Measurements from ENCODE around the gene AGFG1. TPM values are rescaled to one million over a fixed set of nuclear protein-coding genes. Genes with fewer than 3 reads are reported as not detected.

The AGFG1 gene
- total and polyA plus RNA-seq, 3 donors from 2014 or later = 126 to 192 (median 135) TPM

DNA sequence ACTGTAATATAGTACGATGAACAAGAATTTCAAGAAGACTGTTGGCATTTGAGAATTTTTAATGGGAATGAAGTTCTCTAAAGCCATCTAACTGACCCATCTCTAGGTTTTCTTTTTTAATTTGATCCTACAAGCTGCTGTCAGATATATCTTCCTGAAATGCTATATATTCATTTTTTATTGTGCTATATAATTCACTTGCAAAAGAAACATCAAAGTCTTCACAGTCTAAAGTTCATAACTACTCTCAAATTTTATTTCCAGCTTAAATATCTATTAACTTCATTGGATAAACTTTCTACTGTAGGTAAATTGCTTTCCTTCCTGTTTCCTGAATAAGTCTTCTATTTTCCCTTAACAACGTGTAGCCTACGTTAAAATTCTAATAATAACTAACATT, 130.4 kb downstream of the AGFG1 start:
- H3K36me3 ChIP-seq (ENCODE audit: low read depth, missing control alignments) = no peaks in the 10 kb centered on the region
- no peak overlapping the region for H3K4me3 ChIP-seq
- TF ChIP-seq CTCF (IDR thresholded peaks at IDR 0.05) (no peak), POLR2A (IDR thresholded peaks at IDR 0.05) (no peak)
- H3K4me1 ChIP-seq = no peaks in the 10 kb centered on the region
- no peaks in the 10 kb centered on the region for H3K9me3 ChIP-seq
- 67 to 80% methylated on average over 3 of the region's 3 CpGs for WGBS, 2 donors
- no peaks in the 10 kb centered on the region for H3K27me3 ChIP-seq
- H3K27ac ChIP-seq = no peak overlapping the region
- intact Hi-C loops (cut with DNase I; ENCODE audit: low total_unique reads) = no loop called here
- no peak for DNase-seq

DNA sequence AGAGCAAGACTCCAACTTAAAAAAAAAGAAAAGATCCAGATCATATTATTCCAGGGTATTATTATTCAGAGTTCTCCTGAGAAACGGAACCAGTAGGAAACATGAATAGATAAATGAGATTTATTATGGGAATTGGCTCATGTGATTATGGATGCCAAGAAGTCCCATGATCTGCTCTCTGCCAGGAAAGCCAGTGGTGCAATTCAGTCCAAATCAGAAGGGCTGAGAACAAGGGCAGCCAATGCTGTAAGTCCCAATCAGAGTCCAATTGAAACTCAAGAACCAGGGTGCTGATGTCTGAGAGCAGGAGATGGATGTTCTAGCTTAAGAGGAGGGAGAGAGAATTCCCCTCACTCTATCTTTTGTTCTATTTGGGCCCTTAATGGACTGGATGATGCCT, 134.5 kb downstream of the AGFG1 start:
- intact Hi-C loops (cut with DNase I; ENCODE audit: low total_unique reads) = no loop called here
- Histone ChIP-seq H3K36me3 (ENCODE audit: low read depth, missing control alignments) (no peaks in the 10 kb centered on the region), H3K4me3 (no peak overlapping the region), H3K9me3 (no peaks in the 10 kb centered on the region), H3K27ac (no peak overlapping the region), H3K27me3 (no peaks in the 10 kb centered on the region), H3K4me1 (no peaks in the 10 kb centered on the region)
- 84 to 86% methylated on average over 1 of the region's 1 CpG for WGBS, 2 donors
- DNase-seq = no peak
- TF ChIP-seq POLR2A (IDR thresholded peaks at IDR 0.05) (no peak), CTCF (IDR thresholded peaks at IDR 0.05) (no peak)

- no peak for DNase-seq
- H3K36me3 ChIP-seq (ENCODE audit: low read depth, missing control alignments) = no peaks in the 10 kb centered on the region
- no peak overlapping the region for H3K4me3 ChIP-seq
- intact Hi-C loops (cut with DNase I; ENCODE audit: low total_unique reads) = no loop called here
- no peaks in the 10 kb centered on the region for H3K4me1 ChIP-seq
- H3K27me3 ChIP-seq = no peaks in the 10 kb centered on the region
- 56 to 66% methylated on average over 3 of the region's 3 CpGs for WGBS, 2 donors
- no peak overlapping the region for H3K27ac ChIP-seq
- no peaks in the 10 kb centered on the region for H3K9me3 ChIP-seq
- TF ChIP-seq CTCF (IDR thresholded peaks at IDR 0.05) (no peak), POLR2A (IDR thresholded peaks at IDR 0.05) (no peak)
Observed at GRCh38 chr2:227607941-227608340, 136.0 kb downstream of the AGFG1 start.

DNA sequence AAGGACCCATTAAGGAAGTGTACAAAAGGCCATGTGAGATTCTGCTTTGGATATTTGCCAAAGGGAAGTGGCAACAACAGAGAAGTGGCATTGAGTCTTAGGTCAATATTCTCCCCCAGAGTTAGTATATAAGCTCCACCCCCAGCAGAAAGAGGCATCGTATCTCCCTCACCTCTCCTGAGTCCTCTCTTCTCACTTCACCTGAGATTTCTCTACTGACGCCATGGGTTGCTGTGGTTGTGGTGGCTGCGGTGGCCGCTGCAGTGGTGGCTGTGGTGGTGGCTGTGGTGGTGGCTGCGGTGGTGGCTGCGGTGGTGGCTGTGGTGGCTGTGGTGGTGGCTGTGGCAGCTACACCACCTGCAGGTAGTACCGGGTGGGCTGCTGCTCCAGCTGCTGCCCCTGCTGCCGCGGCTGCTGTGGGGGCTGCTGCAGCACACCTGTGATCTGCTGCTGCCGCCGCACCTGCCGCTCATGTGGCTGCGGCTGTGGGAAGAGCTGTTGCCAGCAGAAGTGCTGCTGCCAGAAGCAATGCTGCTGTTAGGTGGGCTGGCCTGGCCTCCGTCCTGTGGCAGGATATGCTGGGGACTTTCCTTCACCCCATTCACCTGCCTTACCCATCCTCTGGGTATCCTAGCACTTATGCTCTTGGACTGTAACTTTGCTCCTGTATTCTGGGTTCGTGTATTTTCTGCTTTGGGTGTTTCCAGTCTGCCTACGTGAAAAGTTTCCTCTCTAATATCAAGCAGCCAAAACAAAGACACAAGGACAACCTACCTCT, 136.8 kb downstream of the AGFG1 start:
- intact Hi-C loops (cut with DNase I; ENCODE audit: low total_unique reads) = no loop called here
- Histone ChIP-seq H3K4me3 (no peak overlapping the region), H3K27ac (no peak overlapping the region), H3K27me3 (no peaks in the 10 kb centered on the region), H3K9me3 (no peaks in the 10 kb centered on the region), H3K4me1 (no peaks in the 10 kb centered on the region), H3K36me3 (ENCODE audit: low read depth, missing control alignments) (no peaks in the 10 kb centered on the region)
- 70 to 79% methylated on average over 9 to 14 of the region's 16 CpGs for WGBS, 2 donors
- TF ChIP-seq POLR2A (IDR thresholded peaks at IDR 0.05) (no peak), CTCF (IDR thresholded peaks at IDR 0.05) (no peak)
- no peak for DNase-seq

GRCh38 chr2:227610123-227610522, 138.2 kb downstream of the AGFG1 start:
- Histone ChIP-seq H3K27ac (no peak overlapping the region), H3K4me1 (no peaks in the 10 kb centered on the region), H3K27me3 (no peaks in the 10 kb centered on the region), H3K9me3 (no peaks in the 10 kb centered on the region), H3K4me3 (no peak overlapping the region), H3K36me3 (ENCODE audit: low read depth, missing control alignments) (no peaks in the 10 kb centered on the region)
- no peak for DNase-seq
- intact Hi-C loops (cut with DNase I; ENCODE audit: low total_unique reads) = no loop called here
- 79 to 89% methylated on average over 2 of the region's 2 CpGs for WGBS, 2 donors
- TF ChIP-seq POLR2A (IDR thresholded peaks at IDR 0.05) (no peak), CTCF (IDR thresholded peaks at IDR 0.05) (no peak)

Measured in testis (tissue), 3 donors.